IMR-90 (cell line): Measurements from ENCODE around the gene SORBS1. TPM values are rescaled to one million over a fixed set of nuclear protein-coding genes. Genes with fewer than 3 reads are reported as not detected.

Experiments used
- ATAC-seq: fragments of 200-7000 bp; cut with Tn5 transposase; 2 replicates; pipeline ENCODE4 v1.9.1; 2020; ENCODE audit warnings: low read depth, mild to moderate bottlenecking, moderate library complexity
- BruUV-seq: library from RNA; stranded (reverse); fragments of 400-500 nt; replicated peaks from 2 replicates; lab custom pipeline; 2021; lab: Mats Ljungman, UMichigan
- CTCF ChIA-PET: fragments of 300-600 bp; formaldehyde crosslinking; extraction: SDS; loops from one replicate; lab custom pipeline; 2021; ENCODE audit warnings: antibody characterized with exemption; lab: Yijun Ruan, JAX
- POLR2A ChIA-PET: fragments of 300-600 bp; sonication (Branson Sonifier 250); formaldehyde crosslinking; loops from one replicate; lab custom pipeline; 2022; ENCODE audit warnings: antibody characterized with exemption; ENCODE audit not compliant: unreplicated experiment; lab: Charles Lee
- DNase-seq: peaks from one replicate; pipeline ENCODE4 v3.0.0; 2013
- H2AFZ ChIP-seq: replicated peaks from 2 replicates; pipeline ENCODE3; 2013; ENCODE audit warnings: low read length, mild to moderate bottlenecking; ENCODE audit not compliant: poor library complexity
- H2AK5ac ChIP-seq: 2 replicates; pipeline ENCODE4 v1.6.1; 2013; ENCODE audit warnings: low read depth, low read length, inconsistent platforms
- H2AK9ac ChIP-seq: replicated peaks from 2 replicates; pipeline ENCODE3; 2013; ENCODE audit warnings: mild to moderate bottlenecking, low read depth, low read length, moderate library complexity; ENCODE audit not compliant: poor library complexity
- H2BK120ac ChIP-seq: 2 replicates; pipeline ENCODE4 v1.6.1; 2013; ENCODE audit warnings: low read depth, low read length, inconsistent platforms
- H2BK15ac ChIP-seq: 3 replicates; pipeline ENCODE4 v1.6.1; 2013; ENCODE audit warnings: low read depth, low read length, inconsistent platforms
- H2BK20ac ChIP-seq: 2 replicates; pipeline ENCODE4 v1.6.1; 2013; ENCODE audit warnings: low read depth, mild to moderate bottlenecking, inconsistent platforms, low read length, moderate library complexity
- H2BK5ac ChIP-seq: 2 replicates; pipeline ENCODE4 v1.6.1; 2013; ENCODE audit warnings: mild to moderate bottlenecking, low read depth, low read length, inconsistent platforms; ENCODE audit not compliant: poor library complexity, severe bottlenecking
- H3K14ac ChIP-seq: replicated peaks from 2 replicates; pipeline ENCODE4 v1.6.1; 2013; ENCODE audit warnings: low read depth, low read length, inconsistent platforms
- H3K18ac ChIP-seq: 2 replicates; pipeline ENCODE4 v1.6.1; 2013; ENCODE audit warnings: low read depth, low read length, control low read depth
- H3K23ac ChIP-seq: 2 replicates; pipeline ENCODE4 v1.6.1; 2013; ENCODE audit warnings: low read depth, low read length, inconsistent platforms
- H3K27ac ChIP-seq: 2 replicates; pipeline ENCODE4 v1.5.1; 2013; ENCODE audit warnings: mild to moderate bottlenecking, control low read depth, low read length; ENCODE audit not compliant: insufficient read depth
- H3K27me3 ChIP-seq: 2 replicates; pipeline ENCODE4 v1.6.1; 2013; ENCODE audit warnings: low read length; ENCODE audit not compliant: control insufficient read depth, insufficient read depth
- H3K36me3 ChIP-seq: 2 replicates; pipeline ENCODE4 v1.6.1; 2013; ENCODE audit warnings: low read length, mixed read lengths; ENCODE audit not compliant: control insufficient read depth, insufficient read depth
- H3K4ac ChIP-seq: 2 replicates; pipeline ENCODE4 v1.6.1; 2013; ENCODE audit warnings: low read depth, low read length, inconsistent platforms
- H3K4me1 ChIP-seq: 2 replicates; pipeline ENCODE4 v1.6.1; 2013; ENCODE audit warnings: low read length, mixed read lengths; ENCODE audit not compliant: control insufficient read depth, insufficient read depth
- H3K4me2 ChIP-seq: 2 replicates; pipeline ENCODE4 v1.6.1; 2013; ENCODE audit warnings: low read depth, mild to moderate bottlenecking, control low read depth, low read length, moderate library complexity
- H3K4me3 ChIP-seq: 2 replicates; pipeline ENCODE4 v1.5.1; 2013; ENCODE audit warnings: low read depth, mild to moderate bottlenecking, control low read depth, low read length, moderate library complexity; ENCODE audit not compliant: insufficient read depth
- H3K56ac ChIP-seq: 2 replicates; pipeline ENCODE4 v1.6.1; 2013; ENCODE audit warnings: low read length, inconsistent platforms; ENCODE audit not compliant: insufficient read depth; ENCODE audit errors: extremely low read depth
- H3K79me1 ChIP-seq, 2 experiments: 2 replicates each; pipeline ENCODE4 v1.6.1; 2013; ENCODE audit warnings: low read length in 2 of 2, inconsistent platforms in 1 of 2, low read depth in 1 of 2
- H3K9ac ChIP-seq: 2 replicates; pipeline ENCODE4 v1.6.1; 2013; ENCODE audit warnings: low read depth, low read length, control low read depth
- H3K9me1 ChIP-seq: 2 replicates; pipeline ENCODE4 v1.6.1; 2013; ENCODE audit warnings: low read length, inconsistent platforms; ENCODE audit not compliant: insufficient read depth
- H3K9me3 ChIP-seq: 2 replicates; pipeline ENCODE4 v1.6.1; 2013; ENCODE audit warnings: low read length; ENCODE audit not compliant: control insufficient read depth, insufficient read depth
- H4K20me1 ChIP-seq: 2 replicates; pipeline ENCODE4 v1.6.1; 2013; ENCODE audit warnings: low read length, inconsistent platforms; ENCODE audit not compliant: insufficient read depth
- H4K5ac ChIP-seq: 2 replicates; pipeline ENCODE4 v1.6.1; 2013; ENCODE audit warnings: mild to moderate bottlenecking, low read depth, low read length, control low read depth
- H4K8ac ChIP-seq, 2 experiments: 2 replicates each; pipeline ENCODE4 v1.6.1; 2013; ENCODE audit warnings: low read depth in 2 of 2, low read length in 2 of 2, control low read depth in 1 of 2, inconsistent platforms in 1 of 2
- H4K91ac ChIP-seq: 2 replicates; pipeline ENCODE4 v1.6.1; 2013; ENCODE audit warnings: low read depth, low read length, inconsistent platforms; ENCODE audit not compliant: insufficient read depth
- BHLHE40 ChIP-seq: fragments of 150-350 bp; IDR thresholded peaks from 2 replicates; pipeline ENCODE4 v1.6.1; 2016; ENCODE audit warnings: mild to moderate bottlenecking, low read depth, low read length
- CEBPB ChIP-seq: IDR thresholded peaks from 2 replicates; pipeline ENCODE4 v1.6.1; 2012; ENCODE audit warnings: low read depth, low read length, improper control_type of control experiment
- CHD1 ChIP-seq: IDR thresholded peaks from 2 replicates; pipeline ENCODE4 v1.6.1; 2012; ENCODE audit warnings: low read depth, low read length, improper control_type of control experiment
- MAFK ChIP-seq: IDR thresholded peaks from 2 replicates; pipeline ENCODE4 v1.6.1; 2012; ENCODE audit warnings: low read depth, low read length, improper control_type of control experiment
- MAZ ChIP-seq: IDR thresholded peaks from 2 replicates; pipeline ENCODE4 v1.6.1; 2012; ENCODE audit warnings: low read depth, mild to moderate bottlenecking, low read length, improper control_type of control experiment, moderate library complexity, borderline replicate concordance
- RAD21 ChIP-seq: IDR thresholded peaks from 2 replicates; pipeline ENCODE4 v1.6.1; 2012; ENCODE audit warnings: low read length, improper control_type of control experiment
- RCOR1 ChIP-seq: IDR thresholded peaks from 2 replicates; pipeline ENCODE4 v1.6.1; 2012; ENCODE audit warnings: mild to moderate bottlenecking, low read length, improper control_type of control experiment; ENCODE audit not compliant: insufficient replicate concordance
- RFX5 ChIP-seq: IDR thresholded peaks from 2 replicates; pipeline ENCODE4 v1.8.0; 2012; ENCODE audit warnings: low read depth, mild to moderate bottlenecking, low read length, moderate library complexity
- WGBS, 2 experiments: methylation state at CpG; one replicate each; pipeline versions ENCODE4 v1.1.5 to v1.1.7; 2013; ENCODE audit warnings: missing lambda C conversion rate in 2 of 2; ENCODE audit not compliant: insufficient read length in 1 of 2; ENCODE audit errors: extremely low coverage in 2 of 2; 5-methylcytosine and 5-hydroxymethylcytosine counted together
- dilution Hi-C: fragments of 300-500 bp; cut with HindIII; formaldehyde crosslinking; loops from one replicate; pipeline ENCODE4 v1.14.3; 2018; ENCODE audit warnings: low sequenced_read_pairs; ENCODE audit not compliant: unreplicated experiment
- in situ Hi-C: fragments of 300-500 bp; cut with MboI; formaldehyde crosslinking; loops from 3 replicates; pipeline ENCODE4 v1.14.3; 2019; ENCODE audit warnings: low sequenced_read_pairs, inconsistent platforms, mixed read lengths
- intact Hi-C: fragments of 100-400 bp; cut with micrococcal nuclease; formaldehyde crosslinking; loops from 2 replicates; pipeline ENCODE4 v1.10.0; 2022
- polyA plus RNA-seq, 3 experiments: library from polyadenylated mRNA; depleted of rRNA; stranded (reverse); fragments of >200 nt; gene quantifications; 2 replicates each; pipeline ENCODE4 v1.2.3, GENCODE V29; 2012; ENCODE audit warnings: low replicate concordance in 1 of 3
- total RNA-seq: library from RNA; depleted of rRNA; stranded (reverse); fragments of >200 nt; gene quantifications from 2 replicates; pipeline ENCODE4 v1.2.3, GENCODE V29; 2012
- TF ChIP-seq, protein P1 (sequence below): fragments of 150-350 bp; IDR thresholded peaks from 2 replicates; pipeline ENCODE4 v1.6.1; 2017; ENCODE audit warnings: mild to moderate bottlenecking, antibody characterized with exemption, low read length, low read depth
- TF ChIP-seq, protein P2 (sequence below): fragments of 150-350 bp; IDR thresholded peaks from 2 replicates; pipeline ENCODE4 v1.6.1; 2016; ENCODE audit warnings: low read depth, mild to moderate bottlenecking, low read length, moderate library complexity, borderline replicate concordance

SORBS1 gene
- total and polyA plus RNA-seq, 2 of the 4 experiments (the other 2 are of a cell fraction): 0.18 to 0.32 TPM

DNA sequence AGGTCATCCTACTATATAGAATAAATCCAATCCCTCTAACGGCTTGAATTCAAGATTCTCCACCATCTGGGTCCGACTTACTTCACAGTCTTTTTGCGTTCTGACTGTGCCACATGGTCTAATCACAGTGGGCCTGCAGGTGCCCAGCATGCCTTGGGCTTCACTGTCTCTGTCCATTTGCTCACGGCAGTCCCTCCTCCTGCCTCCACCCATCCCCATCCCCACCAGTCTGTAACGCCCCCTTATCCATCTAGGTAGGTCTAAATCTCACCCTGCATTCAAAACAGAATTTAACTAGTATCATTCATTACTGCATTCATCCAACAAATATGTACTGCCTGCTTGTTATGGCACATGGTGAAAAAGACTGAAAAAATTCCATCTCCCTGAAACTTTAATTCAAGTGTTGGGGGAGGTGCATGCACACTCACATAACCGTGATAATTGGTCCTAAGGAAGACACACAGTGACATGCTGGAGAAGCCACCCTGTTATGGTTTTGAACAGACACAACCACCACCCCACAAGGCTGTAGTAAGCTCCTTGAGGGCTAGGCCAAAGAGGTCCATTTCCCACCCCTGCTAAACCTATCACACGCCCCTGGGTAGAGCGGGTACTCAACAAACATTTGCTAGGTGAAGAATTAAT lies 24.2 kb downstream of the SORBS1 start:
- intact Hi-C loops: no loop called here
- Histone ChIP-seq H3K9me1 (no peaks in the 10 kb centered on the region), H2AFZ (no peak overlapping the region), H3K9ac (no peak overlapping the region), H3K18ac (no peak overlapping the region), H3K14ac (no peak overlapping the region), H2BK120ac (no peak overlapping the region), H3K23ac (no peak overlapping the region), H3K79me1 (no peaks in the 10 kb centered on the region), H2AK9ac (no peak overlapping the region), H3K9me3 (no peaks in the 10 kb centered on the region), H4K5ac (no peak overlapping the region), H4K91ac (no peak overlapping the region), H3K27ac (no peak overlapping the region), H4K20me1 (no peaks in the 10 kb centered on the region), H2BK20ac (no peak overlapping the region), H3K4me1 (no peaks in the 10 kb centered on the region), H2BK15ac (no peak overlapping the region), H3K36me3 (no peaks in the 10 kb centered on the region), H3K4me3 (no peak overlapping the region), H2BK5ac (no peak overlapping the region), H3K4ac (no peak overlapping the region), H2AK5ac (no peak overlapping the region), H3K4me2 (no peak overlapping the region), H3K27me3 (no peaks in the 10 kb centered on the region), H3K56ac (no peak overlapping the region), H4K8ac (no peak overlapping the region)
- TF ChIP-seq RFX5: no peak
- TF ChIP-seq, protein P1, sequence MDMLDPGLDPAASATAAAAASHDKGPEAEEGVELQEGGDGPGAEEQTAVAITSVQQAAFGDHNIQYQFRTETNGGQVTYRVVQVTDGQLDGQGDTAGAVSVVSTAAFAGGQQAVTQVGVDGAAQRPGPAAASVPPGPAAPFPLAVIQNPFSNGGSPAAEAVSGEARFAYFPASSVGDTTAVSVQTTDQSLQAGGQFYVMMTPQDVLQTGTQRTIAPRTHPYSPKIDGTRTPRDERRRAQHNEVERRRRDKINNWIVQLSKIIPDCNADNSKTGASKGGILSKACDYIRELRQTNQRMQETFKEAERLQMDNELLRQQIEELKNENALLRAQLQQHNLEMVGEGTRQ: no peak
- TF ChIP-seq RCOR1: no peak
- TF ChIP-seq RAD21: no peak
- TF ChIP-seq BHLHE40: no peak
- TF ChIP-seq MAZ: no peak
- no peak for TF ChIP-seq CHD1
- TF ChIP-seq, protein P2, sequence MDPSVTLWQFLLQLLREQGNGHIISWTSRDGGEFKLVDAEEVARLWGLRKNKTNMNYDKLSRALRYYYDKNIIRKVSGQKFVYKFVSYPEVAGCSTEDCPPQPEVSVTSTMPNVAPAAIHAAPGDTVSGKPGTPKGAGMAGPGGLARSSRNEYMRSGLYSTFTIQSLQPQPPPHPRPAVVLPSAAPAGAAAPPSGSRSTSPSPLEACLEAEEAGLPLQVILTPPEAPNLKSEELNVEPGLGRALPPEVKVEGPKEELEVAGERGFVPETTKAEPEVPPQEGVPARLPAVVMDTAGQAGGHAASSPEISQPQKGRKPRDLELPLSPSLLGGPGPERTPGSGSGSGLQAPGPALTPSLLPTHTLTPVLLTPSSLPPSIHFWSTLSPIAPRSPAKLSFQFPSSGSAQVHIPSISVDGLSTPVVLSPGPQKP: no peak
- no peak for TF ChIP-seq CEBPB
- no peak for TF ChIP-seq MAFK
- WGBS, 2 experiments: 59% methylated on average over 3 of the region's 8 CpGs; no CpG with 5 or more reads in 1 of the 2 experiments
- BruUV-seq: no TSS peak
- DNase-seq (no peak), ATAC-seq (no peak)
- CTCF ChIA-PET: no interaction called here
- in situ Hi-C loops: no loop called here
- POLR2A ChIA-PET: no interaction called here
- dilution Hi-C loops: no loop called here
